Stimulated activated CD8-positive, alpha-beta memory T cell treated with anti-CD3 and anti-CD28 coated beads, Interleukin-4, amount 100 ng/mL, for 48 hours (primary cell): Measurements from ENCODE around the gene OTP.

Source experiments
- DNase-seq: peaks from one replicate; pipeline ENCODE4 v3.0.0-alpha.2; 2020

Gene OTP

DNA sequence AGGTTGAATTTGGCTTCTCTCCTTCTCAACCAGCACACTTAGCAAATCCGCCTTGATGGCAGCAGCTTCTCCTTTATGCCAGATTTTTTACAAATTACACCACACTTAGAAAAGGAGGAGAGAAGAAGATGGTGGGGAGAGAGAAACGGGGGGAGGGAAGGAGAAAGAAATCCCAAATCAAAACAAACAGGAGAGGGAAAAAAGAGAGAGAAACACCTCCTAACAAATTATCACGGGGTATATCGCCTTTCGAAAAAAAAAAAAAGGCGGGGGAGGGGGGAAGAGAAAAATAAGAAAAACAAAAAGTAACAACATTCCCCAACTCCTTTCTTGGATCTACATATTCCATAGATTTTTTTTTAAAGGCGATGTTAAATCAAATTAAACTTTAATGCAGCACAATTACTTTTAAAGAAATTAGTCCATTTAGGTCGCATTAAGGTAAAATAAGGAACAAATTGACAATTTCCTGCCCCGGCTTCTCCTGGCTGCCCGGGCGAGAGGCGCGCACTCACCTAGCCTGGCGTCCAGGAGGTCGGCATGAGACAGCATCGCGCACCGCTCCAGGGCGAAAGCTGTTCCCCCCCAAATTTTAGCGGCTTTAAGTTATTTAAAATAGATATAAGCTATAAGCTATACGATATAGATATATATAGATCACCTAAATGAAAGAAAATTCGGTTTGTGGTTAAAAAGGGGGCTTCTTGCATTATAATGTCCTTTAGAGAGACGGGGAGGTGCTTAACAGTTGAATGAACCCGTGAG is at the start of gene OTP:
OTP (minus strand) TSS at position 716 of the 765 bp plus-strand sequence; CDS start at position 552, 164 bp downstream.
- no peak for DNase-seq

DNA sequence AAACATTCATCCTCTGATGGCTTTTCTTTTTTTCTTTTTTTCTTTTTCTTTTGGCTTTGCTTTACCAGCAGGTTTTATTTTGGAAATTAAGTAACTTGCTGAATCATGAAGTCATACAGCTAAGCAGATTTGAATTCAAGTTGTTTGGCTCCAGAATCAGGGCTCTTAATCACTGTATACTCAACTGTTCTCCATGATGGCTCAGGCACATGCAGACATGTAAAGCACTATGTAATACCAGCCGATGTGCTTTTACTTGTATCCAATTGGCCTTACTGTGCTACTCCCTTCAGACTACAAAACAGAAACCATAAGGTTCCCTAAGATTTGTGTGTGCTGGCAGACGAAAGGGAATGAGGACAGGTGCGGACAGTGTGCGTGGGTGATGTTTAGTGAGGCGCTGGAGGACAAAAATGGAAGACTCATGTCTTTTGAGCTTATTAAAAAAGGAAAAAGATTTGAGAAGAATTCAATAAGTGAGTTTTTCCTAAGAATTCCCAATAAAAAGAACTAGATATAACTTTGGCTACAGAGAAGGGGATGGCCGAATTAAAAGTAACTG is 44.7 kb upstream of the OTP start:
- DNase-seq = no peak

DNA sequence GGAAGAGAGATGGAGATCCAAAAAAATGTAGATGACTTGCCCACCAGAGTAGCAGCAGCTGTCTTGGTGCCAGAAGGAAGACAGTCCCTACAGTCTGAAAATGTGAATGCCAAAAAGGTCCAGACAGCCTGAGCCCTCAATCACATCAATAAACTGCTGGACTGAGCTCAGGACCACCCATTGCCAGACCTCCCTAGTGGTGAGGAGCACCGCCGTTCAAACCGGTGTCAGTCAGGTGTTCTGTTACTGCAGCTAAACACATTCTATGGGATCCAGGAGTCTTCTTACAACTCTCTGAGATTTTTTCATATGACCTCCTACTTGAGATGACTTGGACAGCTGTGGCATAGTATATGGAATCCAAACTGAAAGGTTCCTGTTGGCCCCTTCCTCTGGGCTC is 32.0 kb upstream of the OTP start:
- no peak for DNase-seq

DNA sequence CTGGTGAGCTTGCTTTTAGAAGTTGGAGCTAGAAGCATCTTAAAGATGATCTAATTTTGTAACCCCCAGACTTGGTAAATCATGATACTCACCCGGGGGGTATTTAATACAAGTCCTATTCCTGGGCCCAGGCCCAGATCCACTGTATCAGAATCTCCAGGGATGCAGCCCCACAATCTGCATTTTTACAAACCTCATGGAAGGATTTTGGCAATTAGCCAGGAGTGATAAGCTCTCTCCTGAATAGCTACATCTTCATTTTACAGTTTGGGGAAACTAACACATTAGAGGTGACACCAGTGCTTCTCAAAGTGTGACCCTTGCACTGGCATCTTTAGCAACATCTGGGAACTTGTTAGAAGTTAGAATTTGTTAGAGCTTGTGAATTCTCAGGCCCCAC is 31.2 kb upstream of the OTP start:
- DNase-seq = no peak

DNA sequence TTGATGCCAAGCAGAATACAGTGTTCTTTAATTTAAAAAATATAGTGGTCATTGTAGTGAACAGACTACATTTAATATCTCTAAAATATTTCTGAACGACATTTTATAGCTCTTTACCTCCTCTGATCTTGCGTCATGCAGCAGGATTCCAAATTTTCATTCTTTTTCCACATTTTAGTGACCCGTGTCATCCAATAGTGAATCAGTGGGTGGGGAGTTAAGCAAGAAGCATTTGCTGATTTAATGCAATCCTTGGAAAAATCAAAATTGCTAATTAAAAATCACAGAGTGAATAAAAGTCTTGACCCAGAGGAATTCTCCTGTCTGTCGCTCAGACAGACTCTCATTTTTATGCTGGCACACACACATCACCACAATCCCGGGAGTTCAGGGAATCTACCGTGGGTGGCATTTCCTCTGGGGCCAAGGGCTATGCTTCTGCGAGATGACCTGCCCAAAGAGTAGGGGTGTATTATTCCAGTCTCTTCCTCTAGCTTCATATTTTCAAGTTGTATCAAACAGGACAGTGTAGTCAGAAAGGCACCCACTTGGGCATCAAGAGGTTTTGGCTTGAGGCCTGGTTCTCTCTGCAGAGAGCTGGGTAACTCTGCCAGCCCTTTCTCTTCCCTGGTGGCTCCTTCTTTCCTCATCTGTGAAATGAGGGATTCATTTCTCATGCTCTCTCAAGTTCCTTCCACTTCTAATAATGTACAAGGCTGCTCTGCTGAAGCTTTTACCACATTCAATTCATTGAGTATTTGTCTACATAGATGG is 24.8 kb upstream of the OTP start:
- no peak for DNase-seq

DNA sequence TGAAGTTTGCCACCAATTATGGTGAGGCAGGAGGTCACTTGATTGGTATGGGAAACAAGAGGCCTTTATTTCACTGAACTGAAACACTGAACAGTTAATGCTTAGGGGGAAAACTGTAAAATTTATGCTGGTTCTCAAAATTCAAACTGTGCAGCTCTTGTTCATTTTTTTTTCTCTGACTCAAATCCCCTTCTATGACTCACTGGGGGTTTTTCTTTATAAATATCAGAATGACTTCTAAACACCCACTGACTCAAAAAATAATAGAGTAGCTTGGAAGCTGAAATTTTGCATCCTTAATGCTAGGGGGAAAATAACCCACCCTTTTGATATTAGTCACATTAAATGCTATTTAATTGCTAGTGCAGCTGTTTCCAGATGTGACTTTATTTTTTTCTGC is 24.1 kb upstream of the OTP start:
- no peak for DNase-seq

DNA sequence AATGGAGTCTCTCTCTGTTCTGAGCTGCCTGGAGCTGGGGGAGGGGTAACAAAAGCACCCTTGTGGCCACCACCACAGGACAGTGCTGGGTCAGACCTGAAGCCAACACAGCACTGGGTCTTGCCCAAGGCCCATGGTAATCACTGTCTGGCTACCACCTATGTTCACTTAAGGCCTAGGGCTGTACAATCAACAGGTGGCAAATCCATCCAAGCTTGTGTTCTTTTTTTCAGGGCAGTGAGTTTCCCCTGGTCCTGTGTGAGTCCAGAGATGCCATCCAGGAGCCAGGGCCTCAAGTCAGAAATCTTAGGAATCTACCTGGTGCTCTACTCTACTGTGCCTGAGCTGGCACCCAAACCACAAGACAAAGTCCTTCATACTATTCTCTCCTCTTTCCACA is 20.1 kb upstream of the OTP start:
- no peak for DNase-seq

DNA sequence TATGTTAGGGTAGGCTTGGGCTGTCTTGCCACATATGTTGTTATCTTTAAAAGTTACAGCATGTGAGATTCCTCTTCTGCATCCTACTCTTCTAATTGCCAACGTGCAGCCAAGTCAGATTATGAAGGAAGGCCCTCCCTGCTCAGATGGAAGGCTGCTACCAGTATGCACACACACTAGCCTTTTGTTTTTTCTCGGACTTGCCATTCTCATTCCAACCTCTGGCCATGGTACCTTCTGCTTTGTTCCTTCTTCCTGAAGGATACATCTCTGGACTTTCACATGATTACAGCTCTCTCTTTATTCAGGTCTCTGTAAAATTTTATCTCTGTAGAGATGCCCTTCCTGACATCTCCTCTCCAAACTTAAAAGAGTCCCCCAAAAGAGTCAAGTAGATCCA is 12.8 kb upstream of the OTP start:
- DNase-seq = no peak

DNA sequence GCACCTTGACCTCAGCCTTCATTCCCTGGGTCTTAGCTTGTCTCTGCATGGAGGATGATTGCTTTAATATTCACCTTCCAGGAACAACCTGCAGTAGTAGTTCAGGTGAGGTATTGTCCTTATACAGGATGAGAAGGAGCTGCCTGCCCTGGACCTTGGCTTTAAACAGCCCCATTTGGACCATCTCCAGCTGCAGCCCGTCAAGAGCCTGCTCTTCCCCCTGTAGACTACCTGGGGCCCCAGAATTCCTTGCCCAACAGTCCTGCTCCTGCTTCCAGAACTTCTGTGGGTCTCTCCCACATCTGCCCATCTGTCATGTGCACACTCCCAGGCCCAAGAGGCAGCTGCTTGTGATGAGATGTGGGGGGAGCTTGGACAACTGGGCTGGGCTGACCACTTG is 12.2 kb upstream of the OTP start:
- DNase-seq = no peak

DNA sequence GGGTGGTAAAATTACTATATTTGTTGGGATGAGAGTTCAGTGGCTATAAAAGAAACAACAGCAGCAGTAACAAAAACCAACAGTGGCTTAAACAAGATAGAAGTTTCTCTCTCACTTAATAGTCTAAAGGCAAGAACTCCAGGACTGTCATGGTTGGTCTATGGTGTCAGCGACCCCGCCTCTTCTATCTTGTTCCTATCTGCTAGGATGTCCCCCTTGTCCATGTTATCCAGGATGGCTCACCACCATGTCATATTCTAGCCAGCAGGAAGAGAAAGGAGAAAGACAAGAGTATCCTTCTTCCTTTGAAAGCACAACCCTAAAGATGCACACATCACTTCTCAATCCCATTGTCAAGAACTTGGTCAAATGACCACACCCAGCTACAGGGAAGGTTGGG is 11.3 kb upstream of the OTP start:
- DNase-seq = no peak

DNA sequence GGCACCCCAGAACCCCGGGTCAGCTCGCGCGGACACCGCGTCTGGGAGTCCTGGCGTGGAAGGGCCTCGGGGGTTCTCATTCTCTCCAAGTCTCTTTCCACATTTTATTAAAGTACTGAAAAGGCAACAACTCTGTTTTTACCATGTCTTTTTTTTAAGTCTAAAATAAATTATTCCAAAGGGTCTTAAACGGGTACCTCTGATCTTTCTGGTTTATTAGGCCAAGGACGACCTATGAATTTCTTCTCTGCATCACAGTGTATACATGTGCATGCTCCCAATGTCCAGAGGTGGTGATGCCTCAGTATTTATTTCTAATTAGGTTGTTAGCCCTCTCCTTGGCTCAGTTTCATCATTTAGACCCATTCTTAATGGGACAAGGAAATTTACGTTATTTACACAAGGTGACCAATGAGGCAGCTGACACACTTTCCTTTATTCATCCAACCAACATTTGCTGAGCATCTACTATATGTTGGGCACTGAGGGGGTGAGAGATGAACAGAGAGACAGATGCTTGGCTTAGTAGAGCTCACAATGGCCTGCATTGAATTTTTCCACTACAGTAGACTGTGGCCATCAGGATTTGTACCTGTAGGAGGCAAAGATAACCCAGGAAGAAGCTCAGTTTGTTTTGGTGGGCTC is 7.6 kb upstream of the OTP start:
- DNase-seq = no peak

DNA sequence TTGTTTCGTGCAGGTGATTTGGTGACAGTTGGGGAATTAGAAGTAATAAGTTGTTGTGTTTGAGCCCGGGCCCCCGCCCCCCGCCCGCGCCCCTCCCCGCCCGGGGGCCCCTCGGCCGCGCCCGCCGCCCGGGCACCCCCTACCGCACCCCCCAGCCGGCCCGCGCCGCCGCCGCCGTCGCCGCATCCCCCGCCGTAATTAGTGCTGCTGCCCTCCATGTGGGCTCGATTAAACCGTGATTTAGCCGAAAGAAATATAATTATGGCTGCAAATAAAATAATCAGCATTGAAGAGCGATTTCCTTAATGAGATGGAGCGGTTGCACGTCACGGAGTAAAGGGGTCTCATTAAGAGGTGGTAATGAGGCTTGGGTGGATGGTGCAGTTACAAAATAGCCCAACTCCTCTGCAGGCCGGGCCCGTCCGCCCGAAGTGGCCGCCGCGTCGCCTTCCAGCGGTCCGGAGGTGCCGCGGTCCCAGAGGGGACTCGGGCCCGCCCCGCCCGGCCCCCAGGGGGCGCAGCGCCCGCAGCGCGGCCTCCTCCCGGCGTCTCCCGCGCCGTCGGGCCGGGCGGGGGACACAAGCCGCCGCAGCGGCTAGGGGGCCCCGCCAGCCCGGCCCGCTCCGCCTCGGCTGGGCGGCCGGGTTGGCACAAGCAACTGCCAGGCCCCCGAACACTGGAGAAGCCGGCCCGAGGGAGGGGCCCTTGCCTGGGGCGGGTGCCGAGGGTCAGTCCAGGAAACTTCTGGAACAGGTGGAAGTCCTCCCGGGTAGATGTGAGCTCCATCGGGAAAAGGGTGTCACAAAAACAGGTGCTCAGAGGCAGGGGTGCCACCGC is 6.9 kb upstream of the OTP start:
- DNase-seq = peak; percentile 68

DNA sequence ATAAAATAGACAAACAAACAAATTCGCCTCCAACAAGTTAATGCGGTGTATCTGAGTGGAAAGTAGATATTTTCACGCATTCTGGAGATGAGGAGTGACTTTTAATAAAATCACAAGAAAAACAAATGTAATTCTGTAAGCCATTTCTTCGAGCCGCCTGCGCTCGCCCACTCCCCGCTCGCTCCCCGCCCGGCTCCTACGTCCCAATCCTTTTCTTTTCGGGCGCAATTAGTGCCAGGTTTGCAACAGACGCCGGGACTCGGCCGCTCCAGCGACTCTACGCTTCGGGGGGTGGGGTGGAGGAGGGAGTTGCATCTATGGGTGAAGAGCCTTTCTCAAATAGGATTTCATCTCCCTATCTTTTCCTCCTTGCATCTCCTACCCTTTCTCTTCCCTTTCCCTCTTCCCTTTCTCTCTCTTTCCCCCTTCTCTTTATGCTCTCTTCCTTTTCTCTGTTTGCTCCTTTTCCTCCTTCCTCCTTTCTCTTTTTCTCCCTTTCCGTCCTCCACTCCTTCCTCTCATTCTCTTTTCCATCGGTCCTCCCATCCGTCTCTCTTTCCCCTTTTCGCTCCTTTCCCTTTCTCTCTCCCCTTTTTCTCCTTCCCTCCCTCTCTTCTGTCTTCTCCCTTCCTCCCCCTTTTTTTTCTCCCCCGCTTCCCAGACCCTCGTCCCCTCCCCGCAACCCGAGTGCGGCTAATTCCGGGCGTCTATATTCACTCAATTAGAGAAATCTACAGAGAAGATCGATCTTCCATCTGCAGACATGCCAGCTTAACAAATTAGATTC is 6.1 kb upstream of the OTP start:
- no peak for DNase-seq

DNA sequence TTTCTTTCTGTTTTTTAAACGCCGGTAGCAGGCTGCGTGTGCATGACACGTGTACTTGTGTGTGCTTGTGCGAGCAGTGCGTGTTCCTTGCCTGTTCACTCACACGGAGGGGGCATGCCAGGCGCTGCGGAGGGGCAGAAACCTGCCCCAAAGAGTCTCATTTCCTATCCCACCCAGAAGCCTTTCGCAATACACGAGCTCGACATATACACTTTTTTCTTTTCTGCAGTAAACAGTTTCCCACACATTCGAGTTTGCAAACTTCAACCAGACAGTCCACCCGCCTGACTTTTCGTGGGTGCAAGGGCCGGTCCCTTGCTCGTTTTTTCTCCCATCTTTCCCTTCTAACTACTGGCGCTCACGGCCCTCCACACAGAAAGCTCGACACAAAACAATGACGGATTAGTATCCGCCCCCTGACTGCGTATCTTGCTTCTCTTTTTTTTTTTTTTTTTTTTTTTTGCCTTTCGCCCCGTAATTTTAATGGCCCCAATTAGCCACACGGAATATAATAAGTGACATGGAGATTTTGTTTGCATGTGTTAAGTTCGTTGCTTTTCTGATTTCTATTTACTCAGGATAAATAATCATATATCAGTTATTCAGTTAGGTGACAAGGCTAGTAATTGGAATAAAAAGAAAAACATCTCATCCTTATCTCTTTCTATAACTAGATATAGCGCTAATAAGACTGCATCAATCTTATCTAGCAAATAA is 5.3 kb upstream of the OTP start:
- DNase-seq = no peak

DNA sequence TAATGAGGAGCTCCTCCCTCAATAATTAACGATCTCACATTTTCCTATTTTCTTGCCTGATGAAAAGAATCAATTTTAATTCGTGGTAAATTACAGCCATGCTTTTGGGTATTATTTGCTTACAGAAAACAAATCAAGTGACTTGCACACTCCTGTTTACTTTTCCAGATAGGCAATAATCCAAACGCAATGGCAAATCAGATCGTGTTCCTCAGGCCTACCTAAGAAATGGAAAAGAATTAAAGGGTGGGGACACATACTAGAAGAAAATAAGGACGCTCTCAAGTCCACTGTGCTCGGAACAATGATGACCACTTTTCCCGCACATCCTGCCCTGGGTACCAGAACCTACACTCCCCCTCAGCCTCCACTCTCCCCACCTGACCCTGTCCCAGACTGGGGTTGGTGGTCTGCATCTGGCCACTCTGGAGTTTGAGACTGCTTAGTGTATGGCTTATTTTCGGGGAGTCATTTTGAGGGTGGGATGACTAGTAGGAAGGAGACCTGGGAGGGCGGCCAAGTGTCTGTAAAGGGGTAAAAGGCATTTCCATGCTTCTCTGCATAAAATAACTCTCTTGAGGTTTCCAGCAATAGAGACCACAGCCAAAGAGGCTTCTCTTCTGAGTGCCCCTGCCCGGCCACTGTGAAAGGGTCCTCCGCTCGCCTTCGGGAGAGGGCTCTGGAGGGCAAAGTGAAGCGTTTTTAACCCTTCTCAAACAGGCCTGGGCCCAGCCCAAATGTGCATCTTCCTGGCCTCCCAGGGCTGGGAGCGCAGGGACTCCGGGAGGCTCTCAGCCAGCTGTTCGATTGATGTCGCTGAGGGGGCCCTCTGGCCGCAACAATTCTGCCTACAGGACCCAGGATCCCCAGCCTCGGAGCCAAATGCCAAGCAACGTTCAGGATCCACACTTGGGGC is 4.5 kb upstream of the OTP start:
- DNase-seq = no peak

DNA sequence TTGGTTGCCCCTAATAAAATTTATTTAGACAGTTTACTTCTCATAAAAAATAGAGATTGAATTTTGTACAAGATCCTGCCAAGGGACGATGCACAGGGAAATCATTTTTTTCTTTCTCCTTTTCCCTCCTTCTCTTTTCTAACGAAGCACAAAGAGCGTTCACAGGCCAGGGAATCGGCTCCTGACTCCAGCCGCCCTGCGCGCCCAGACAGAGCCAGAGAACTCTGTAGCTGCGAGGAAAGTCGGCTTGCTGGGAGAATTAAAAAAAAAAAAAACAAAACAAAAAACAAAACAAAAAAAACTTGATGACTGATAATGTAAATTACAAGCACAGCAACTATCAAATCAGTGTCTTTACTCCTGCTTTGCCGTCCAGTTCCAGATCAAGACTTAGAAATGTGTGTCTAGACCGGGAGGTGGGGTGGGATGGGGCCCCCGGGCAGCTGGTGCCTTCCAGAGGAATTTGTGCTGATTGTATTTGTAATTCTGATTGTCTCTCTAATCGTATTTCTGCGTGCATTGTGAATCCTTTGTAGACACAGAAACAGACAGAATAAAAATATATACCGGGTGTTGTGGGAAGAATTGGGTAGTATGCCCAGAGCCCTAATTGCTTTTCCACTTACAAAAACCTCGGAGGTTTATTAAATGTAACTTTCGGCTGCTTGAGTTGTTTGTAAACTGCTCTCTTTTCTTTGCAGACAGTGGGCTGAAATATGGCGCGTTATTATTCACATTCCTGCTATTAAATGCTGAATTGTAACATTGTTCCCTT is 3.6 kb upstream of the OTP start:
- no peak for DNase-seq

DNA sequence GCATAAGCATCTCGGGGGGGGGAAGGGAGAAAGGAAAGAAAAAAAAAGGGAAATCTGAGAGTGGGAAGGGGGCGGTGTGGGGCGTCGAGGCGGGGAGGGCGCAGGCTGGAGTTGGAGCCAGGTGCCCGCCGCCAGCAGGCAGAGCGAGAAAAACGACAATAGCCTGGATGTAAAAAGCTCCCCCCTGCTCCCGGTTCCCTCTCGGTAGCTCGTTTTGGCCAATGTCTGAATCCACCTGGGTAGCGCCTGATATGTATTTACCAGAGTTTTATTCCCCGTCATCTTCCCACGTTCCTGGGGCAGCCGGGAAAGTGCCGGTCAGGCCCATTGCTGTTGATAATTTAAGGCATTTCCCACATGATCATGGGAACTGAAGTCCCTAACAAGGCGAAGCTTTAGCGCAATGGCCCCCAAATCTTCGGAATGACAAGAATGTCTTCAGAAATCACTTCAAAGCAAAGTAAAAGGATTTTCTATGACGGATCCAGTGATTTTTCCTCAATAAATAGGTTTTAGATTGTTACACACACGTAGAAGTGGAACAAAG is 3.0 kb upstream of the OTP start:
- DNase-seq = no peak

DNA sequence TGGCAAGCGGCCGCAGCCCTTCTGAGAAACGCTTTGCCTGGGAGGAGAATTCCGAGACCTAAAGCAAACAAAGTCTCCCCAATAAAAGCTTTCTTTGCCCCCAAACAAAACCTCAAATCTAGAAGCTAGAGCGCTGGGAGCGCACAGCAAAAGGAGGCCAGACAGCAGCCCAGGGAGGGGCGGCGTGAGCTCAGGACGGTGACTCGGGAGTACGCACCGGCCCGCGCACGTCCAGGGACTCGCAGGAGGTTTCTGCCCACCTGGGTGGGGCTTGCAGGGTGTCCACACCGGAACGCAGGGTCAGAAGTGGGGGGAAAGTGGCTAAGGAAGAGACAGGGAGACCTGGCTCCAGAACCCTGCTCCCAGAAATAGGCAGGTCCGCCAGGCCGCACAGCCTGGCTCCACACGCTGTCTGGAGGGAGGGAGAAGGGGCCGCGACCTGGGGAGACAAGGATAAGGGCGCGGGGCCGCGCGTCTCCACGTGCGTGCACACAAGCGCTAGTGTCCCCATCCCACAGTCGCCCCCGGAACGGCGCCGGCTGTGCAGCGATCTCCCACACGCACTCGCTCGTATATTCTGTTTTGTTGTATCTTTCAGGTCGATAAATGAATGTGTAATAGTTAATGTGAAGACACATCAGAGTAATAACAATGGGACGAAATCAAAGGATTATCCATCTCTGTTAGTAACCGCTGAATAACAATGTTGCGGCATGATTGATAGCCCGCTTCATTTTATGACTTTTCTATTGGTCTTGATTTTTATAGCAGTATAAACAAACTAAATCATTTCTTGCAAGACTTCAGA is 2.3 kb upstream of the OTP start:
- DNase-seq = no peak
